ENCODE measurements around the gene STAT5A.
A peak's percentile ranks its signal among the peaks of the same experiment; 100 is the strongest.
"Not testable (repeated sequence)": the region's sequence is repeated elsewhere in the genome, so short reads cannot be mapped to it uniquely, and the experiment has no call there.

STAT5A gene
- total RNA-seq, result 183 to 845 (median 300) reads per million in 9 experiments

DNA sequence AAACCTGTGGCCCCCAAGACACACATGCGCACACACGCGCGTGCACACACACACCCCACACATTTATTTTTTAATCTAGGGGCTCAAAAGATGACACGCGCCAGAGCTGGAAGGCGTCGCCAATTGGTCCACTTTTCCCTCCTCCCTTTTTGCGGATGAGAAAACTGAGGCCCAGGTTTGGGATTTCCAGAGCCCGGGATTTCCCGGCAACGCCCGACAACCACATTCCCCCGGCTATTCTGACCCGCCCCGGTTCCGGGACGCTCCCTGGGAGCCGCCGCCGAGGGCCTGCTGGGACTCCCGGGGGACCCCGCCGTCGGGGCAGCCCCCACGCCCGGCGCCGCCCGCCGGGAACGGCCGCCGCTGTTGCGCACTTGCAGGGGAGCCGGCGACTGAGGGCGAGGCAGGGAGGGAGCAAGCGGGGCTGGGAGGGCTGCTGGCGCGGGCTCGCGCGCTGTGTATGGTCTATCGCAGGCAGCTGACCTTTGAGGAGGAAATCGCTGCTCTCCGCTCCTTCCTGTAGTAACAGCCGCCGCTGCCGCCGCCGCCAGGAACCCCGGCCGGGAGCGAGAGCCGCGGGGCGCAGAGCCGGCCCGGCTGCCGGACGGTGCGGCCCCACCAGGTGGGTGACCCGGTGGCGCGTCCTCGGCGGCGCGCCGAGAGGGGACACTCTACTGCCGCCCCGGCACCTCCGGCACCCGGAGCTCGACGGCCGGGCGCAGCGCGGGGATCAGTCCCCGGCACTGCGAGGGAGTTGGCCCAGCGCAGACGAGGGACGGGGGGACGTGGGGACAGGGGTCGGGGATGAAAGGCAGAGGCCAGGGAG, at the start of gene STAT5A:
Gene STAT5A (plus strand): TSS at position 522 of the 826 bp plus-strand sequence. CDS start 914 bp downstream, outside the sequence.
- H3K4me3 Mint-ChIP-seq, result peak within 1 kb of the TSS; percentile 96 to 98
- H3K27me3 Mint-ChIP-seq, result no peaks in the 10 kb centered on the region
- peaks cover 49% of the 10 kb centered on the region for H3K36me3 Mint-ChIP-seq (ENCODE audit: insufficient read depth)
- ATAC-seq (replicated peaks) (peak; percentile 83), DNase-seq (peak; percentile 79 to 81 (median 81))
- no peaks in the 10 kb centered on the region for H3K9me3 Mint-ChIP-seq
- peaks cover 45 to 46% of the 10 kb centered on the region in 2 donors for H3K4me1 Mint-ChIP-seq (ENCODE audit: low read depth in 2 of 2)
- H3K27ac Mint-ChIP-seq, result peak within 1 kb of the TSS; percentile 99

DNA sequence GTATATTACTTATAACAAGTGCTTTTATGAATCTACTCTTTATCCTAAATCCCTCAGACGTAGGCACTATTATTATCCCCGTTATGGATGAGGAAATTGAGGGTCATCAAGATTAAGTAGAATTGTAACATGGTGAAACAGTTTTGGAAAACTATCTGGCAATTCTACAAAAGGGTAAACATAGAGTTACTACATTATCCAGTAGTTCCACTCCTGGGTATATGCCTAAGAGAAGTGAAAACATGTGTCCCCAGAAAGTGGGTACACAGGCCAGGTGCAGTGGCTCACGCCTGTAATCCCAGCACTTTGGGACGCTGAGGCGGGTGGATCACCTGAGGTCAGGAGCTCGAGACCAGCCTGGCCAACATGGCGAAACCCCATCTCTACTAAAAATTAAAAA, 48.7 kb upstream of the STAT5A start:
- H3K9me3 Mint-ChIP-seq; DNase-seq; H3K27me3 Mint-ChIP-seq; ATAC-seq (replicated peaks); H3K4me3 Mint-ChIP-seq: not testable (repeated sequence)
- peak overlapping the region; percentile 57 to 65 for H3K27ac Mint-ChIP-seq
- peaks cover 13% of the 10 kb centered on the region for H3K36me3 Mint-ChIP-seq (ENCODE audit: insufficient read depth)
- H3K4me1 Mint-ChIP-seq (ENCODE audit: low read depth in 2 of 2), result peaks cover 30 to 54% of the 10 kb centered on the region in 2 donors

DNA sequence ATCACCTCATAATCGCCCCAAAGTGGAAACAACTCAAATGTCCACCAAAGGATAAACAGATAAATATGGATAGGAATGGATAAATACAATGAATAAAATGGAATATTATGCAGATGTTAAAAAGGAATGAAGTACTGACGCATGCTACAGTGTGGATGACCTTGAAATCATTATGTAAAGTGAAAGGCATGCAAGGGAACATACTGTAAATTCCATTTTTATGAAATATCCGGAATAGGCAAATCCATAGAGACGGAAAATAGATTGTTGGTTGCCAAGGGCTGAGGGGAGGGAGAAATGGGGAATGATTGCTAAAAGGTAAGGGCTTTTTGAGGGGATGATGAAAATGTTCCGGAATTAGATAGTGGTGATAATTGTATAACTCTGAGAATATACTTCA, 48.1 kb upstream of the STAT5A start:
- H3K36me3 Mint-ChIP-seq (ENCODE audit: insufficient read depth), result peaks cover 12% of the 10 kb centered on the region
- peak overlapping the region; percentile 57 to 58 for H3K27ac Mint-ChIP-seq
- peaks cover 30 to 49% of the 10 kb centered on the region in 2 donors for H3K4me1 Mint-ChIP-seq (ENCODE audit: low read depth in 2 of 2)
- DNase-seq, result no peak
- H3K4me3 Mint-ChIP-seq, result no peak overlapping the region
- no peaks in the 10 kb centered on the region for H3K27me3 Mint-ChIP-seq
- no peak for ATAC-seq (replicated peaks)
- H3K9me3 Mint-ChIP-seq, result no peaks in the 10 kb centered on the region

DNA sequence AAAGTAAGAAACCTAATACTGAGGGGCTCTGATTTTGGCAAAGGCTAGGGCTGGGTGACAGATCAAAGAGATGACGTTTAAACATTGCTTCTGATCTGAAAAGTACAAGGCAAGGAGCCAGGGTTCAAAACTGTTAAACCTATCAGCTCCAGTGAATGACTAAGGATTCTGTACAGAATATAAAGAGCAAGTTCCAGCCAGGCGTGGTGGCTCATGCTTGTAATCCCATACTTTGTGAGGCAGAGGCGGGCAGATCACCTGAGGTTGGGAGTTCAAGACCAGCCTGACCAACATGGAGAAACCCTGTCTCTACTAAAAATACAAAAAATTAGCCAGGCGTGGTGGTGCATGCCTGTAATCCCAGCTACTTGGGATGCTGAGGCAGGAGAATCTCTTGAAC, 47.4 kb upstream of the STAT5A start:
- not testable (repeated sequence) for H3K27me3 Mint-ChIP-seq; H3K9me3 Mint-ChIP-seq; DNase-seq; H3K4me3 Mint-ChIP-seq; H3K36me3 Mint-ChIP-seq (ENCODE audit: insufficient read depth); ATAC-seq (replicated peaks)
- peak overlapping the region in 1 of 2 donors; percentile 58 for H3K27ac Mint-ChIP-seq
- peaks cover 28 to 51% of the 10 kb centered on the region in 2 donors for H3K4me1 Mint-ChIP-seq (ENCODE audit: low read depth in 2 of 2)

DNA sequence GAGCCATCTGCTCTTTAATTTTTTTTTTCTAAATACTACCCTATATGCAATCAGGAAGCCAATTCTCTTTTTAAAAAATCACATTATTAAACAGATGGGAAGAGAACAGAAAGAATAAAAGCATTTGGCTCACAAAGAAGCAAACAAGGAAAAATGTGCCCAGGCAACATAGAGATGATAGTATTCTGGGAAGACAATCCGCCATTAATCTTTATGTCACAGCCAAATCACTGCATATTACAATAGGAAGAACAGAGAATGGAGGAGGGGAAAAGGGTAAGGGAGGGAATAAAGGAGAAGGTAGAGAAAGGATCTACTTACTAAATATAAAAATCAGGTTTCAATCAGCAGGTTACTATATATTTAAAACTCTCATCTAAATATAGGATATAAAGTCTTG, 46.4 kb upstream of the STAT5A start:
- H3K4me3 Mint-ChIP-seq, result no peak overlapping the region
- H3K4me1 Mint-ChIP-seq (ENCODE audit: low read depth in 2 of 2), result peaks cover 29 to 52% of the 10 kb centered on the region in 2 donors
- no peak for ATAC-seq (replicated peaks)

DNA sequence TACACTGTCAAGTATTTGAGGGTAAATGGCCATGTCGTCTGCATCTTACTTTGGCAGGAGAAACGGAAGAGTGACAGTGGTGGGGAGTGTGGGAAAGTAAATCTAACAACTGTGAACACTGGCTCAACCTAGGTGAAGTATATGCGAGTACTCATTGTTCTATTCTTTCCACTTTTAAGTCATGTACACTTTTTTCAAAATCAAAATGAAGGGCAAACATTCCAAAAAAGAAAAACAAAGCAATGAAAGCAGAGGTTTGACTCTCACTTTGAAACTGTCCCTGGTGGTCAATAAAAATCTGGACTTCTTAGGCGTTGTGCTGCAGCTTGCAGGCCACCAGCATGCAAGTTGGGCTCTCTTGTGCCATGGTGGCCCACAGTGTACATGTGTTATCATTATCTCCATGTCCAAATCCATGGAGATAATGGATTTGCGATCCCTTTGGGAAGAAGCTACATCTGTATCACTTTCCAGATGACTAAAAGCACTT, 44.8 kb upstream of the STAT5A start:
- Mint-ChIP-seq H3K4me3 (no peak overlapping the region), H3K27me3 (no peaks in the 10 kb centered on the region), H3K4me1 (ENCODE audit: low read depth in 2 of 2) (peaks cover 33 to 59% of the 10 kb centered on the region in 2 donors)

More for the DNA sequence above, 46.4 kb upstream of the STAT5A start:
- H3K36me3 Mint-ChIP-seq (ENCODE audit: insufficient read depth), result peaks cover 3% of the 10 kb centered on the region
- H3K9me3 Mint-ChIP-seq, result no peaks in the 10 kb centered on the region
- peak overlapping the region; percentile 14 to 41 for H3K27ac Mint-ChIP-seq
- no peaks in the 10 kb centered on the region for H3K27me3 Mint-ChIP-seq
- no peak for DNase-seq

DNA sequence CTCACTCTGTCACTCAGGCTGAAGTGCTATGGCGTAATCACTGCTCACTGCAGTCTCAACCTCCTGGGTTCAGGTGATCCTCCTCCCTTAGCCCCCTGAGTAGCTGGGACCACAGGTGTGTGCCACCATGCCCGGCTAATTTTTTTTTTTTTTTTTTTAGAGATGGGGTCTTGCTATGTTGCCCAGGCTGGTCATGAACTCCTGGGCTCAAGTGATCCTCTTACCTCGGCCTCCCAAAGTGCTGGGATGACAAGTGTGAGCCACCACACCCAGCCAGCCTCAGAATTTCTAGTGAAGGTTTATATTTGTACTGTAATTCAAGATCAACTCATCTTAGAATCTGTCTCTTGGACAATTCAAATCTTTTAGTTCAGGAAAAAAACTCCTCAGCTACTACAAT, 44.2 kb upstream of the STAT5A start:
- Mint-ChIP-seq H3K27ac (peak overlapping the region; percentile 12 to 77), H3K36me3 (ENCODE audit: insufficient read depth) (peaks cover 19% of the 10 kb centered on the region), H3K4me1 (ENCODE audit: low read depth in 2 of 2) (peaks cover 39 to 65% of the 10 kb centered on the region in 2 donors)
- ATAC-seq (replicated peaks); H3K27me3 Mint-ChIP-seq; H3K9me3 Mint-ChIP-seq; H3K4me3 Mint-ChIP-seq; DNase-seq: not testable (repeated sequence)

More for the DNA sequence above, 44.8 kb upstream of the STAT5A start:
- Mint-ChIP-seq H3K27ac (peak overlapping the region in 1 of 2 donors; percentile 12), H3K9me3 (no peaks in the 10 kb centered on the region), H3K36me3 (ENCODE audit: insufficient read depth) (peaks cover 13% of the 10 kb centered on the region)
- DNase-seq (no peak), ATAC-seq (replicated peaks) (no peak)

DNA sequence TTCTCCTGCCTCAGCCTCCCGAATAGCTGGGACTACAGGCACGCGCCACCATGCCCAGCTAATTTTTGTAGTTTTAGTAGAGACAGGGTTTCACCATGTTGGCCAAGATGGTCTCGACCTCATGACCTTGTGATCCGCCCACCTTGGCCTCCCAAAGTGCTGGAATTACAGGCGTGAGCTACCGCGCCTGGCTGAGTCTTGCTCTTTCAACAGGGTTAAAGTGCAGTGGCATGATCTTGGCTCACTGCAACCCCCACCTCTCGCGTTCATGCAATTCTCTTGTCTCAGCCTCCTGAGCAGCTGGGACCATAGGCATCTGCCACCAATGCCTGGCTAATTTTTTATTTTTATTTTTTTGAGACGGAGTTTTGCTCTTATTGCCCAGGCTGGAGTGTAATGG, 43.1 kb upstream of the STAT5A start:
- H3K9me3 Mint-ChIP-seq; DNase-seq; H3K4me3 Mint-ChIP-seq; ATAC-seq (replicated peaks); H3K27me3 Mint-ChIP-seq: not testable (repeated sequence)
- peaks cover 42 to 65% of the 10 kb centered on the region in 2 donors for H3K4me1 Mint-ChIP-seq (ENCODE audit: low read depth in 2 of 2)
- H3K36me3 Mint-ChIP-seq (ENCODE audit: insufficient read depth), result peaks cover 29% of the 10 kb centered on the region
- peak overlapping the region in 1 of 2 donors; percentile 44 for H3K27ac Mint-ChIP-seq

DNA sequence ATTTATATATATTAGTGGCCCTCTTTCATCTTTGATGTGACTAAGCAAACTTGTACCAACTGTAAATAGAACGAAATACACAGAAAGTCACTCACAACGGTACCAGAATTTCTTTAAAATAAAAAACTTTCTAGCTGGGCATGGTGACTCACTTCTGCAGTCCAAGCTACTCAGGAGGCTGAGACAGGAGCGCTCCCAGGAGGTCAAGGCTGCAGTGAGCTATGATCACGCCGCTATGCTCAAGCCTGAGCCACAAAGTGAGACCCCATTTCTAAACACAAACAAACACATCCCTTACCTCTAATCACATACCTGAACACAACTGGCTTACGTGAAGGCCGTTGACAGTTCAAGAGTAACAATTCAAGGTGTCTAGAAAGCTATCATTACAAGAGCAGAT, 41.8 kb upstream of the STAT5A start:
- DNase-seq, result no peak
- Mint-ChIP-seq H3K27ac (peak overlapping the region; percentile 98 to 100), H3K27me3 (no peaks in the 10 kb centered on the region), H3K4me3 (peak overlapping the region; percentile 80 to 89), H3K4me1 (ENCODE audit: low read depth in 2 of 2) (peaks cover 40 to 68% of the 10 kb centered on the region in 2 donors), H3K36me3 (ENCODE audit: insufficient read depth) (peaks cover 30% of the 10 kb centered on the region), H3K9me3 (no peaks in the 10 kb centered on the region)
- ATAC-seq (replicated peaks), result no peak

DNA sequence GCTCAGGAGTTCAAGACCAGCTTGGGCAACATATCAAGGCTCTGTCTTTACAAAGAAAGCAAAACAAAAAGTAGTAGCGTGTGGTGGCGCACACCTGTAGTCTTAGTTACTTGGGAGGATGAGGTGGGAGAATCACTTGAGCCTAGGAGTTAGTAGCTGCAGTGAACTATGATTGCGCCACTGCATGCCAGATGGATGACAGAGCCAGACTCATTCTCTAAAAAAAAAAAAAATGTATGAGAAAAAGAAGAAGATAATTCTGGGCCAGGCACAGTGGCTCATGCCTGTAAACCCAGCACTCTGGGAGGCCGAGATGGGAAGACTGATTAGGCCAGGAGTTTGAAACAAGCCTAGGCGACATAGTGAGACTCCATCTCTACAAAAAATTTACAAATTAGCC, 40.6 kb upstream of the STAT5A start:
- peak overlapping the region; percentile 98 to 100 for H3K27ac Mint-ChIP-seq
- peaks cover 44 to 66% of the 10 kb centered on the region in 2 donors for H3K4me1 Mint-ChIP-seq (ENCODE audit: low read depth in 2 of 2)
- DNase-seq, result no peak
- no peaks in the 10 kb centered on the region for H3K27me3 Mint-ChIP-seq
- H3K36me3 Mint-ChIP-seq (ENCODE audit: insufficient read depth), result peaks cover 30% of the 10 kb centered on the region
- no peak for ATAC-seq (replicated peaks)
- H3K9me3 Mint-ChIP-seq, result no peaks in the 10 kb centered on the region
- H3K4me3 Mint-ChIP-seq, result peak overlapping the region; percentile 80 to 89

DNA sequence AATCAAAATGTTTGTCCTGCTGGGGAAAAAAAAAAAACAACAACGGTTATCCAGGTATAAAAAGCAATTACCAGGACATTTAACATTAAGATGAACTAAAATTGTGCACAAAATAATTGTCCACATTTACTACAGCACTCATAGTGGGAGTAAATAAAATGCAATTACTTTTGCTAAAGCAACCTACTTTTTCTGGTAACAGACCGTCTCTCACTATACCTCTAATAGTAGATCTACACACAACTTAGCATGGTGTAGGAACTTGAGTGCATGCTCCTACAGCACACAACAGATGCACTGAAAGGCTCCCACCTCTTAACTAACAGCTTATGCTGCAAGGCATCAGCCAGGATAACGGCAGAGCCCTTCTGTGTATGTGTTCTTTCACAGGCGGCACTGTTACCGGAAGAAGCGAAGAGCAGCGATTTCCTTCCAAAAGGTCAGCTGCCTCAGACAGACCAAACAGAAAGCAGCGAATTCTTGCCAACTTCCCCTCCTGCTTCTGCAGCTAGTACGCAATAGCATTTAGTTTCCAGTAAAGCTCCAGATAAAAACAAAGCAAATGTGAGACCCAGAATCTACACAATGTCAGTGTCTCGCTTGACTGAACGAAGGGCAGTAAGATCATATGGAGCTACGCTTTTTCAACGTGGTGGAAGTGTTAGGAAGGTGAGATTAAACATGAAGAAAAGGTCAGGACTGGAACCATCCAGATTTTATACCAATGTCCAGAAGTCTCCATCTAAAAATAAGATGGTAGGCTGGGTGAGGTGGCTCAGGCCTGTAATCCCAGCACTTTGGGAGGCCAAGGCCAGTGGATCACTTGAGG, 39.7 kb upstream of the STAT5A start:
- H3K36me3 Mint-ChIP-seq (ENCODE audit: insufficient read depth), result peaks cover 30% of the 10 kb centered on the region

DNA sequence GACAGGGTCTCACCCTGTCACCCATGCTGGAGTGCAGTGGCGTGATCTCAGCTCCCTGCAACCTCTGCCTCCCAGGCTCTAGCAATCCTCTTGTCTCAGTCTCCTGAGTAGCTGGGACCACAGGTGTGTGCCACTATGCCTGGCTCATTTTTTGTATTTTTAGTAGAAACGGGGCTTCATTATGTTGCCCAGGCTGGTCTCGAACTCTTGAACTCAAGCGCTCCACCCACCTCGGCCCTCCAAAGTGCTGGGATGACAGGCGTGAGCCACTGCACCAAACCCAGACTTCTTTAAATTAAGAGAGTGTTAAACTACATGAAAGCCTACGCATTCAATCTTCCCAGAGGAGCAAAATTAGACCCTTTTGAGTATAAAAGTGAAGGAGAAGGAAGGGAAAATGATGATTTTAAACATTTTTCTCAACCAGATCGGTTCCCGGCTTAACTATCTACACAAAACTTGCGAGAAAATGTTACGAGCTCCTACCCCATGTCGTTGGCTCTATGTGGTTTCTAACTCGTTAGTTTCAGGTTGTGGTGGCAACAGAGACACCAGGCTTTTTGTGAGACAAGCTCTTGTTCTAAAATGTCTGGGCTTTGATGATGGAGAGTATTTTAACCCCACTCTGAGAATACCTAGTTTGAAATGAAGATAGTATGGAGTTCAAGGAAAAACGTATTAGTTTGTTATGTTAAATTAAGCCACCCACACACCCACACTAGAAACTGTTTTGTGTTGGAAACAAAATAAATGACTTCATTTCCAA, 38.4 kb upstream of the STAT5A start:
- peak overlapping the region; percentile 80 to 89 for H3K4me3 Mint-ChIP-seq
- peaks cover 27% of the 10 kb centered on the region for H3K36me3 Mint-ChIP-seq (ENCODE audit: insufficient read depth)
- ATAC-seq (replicated peaks), result peak; percentile 62
- peaks cover 41 to 68% of the 10 kb centered on the region in 2 donors for H3K4me1 Mint-ChIP-seq (ENCODE audit: low read depth in 2 of 2)
- H3K27ac Mint-ChIP-seq, result peak overlapping the region; percentile 98 to 100
- H3K9me3 Mint-ChIP-seq, result no peaks in the 10 kb centered on the region
- no peaks in the 10 kb centered on the region for H3K27me3 Mint-ChIP-seq
- DNase-seq, result peak; percentile 44 to 56 (median 47)

More for the DNA sequence above, 39.7 kb upstream of the STAT5A start:
- ATAC-seq (replicated peaks) (peak; percentile 89), DNase-seq (peak; percentile 73 to 76 (median 76))
- no peaks in the 10 kb centered on the region for H3K27me3 Mint-ChIP-seq
- H3K27ac Mint-ChIP-seq, result peak overlapping the region; percentile 98 to 100
- peaks cover 44 to 70% of the 10 kb centered on the region in 2 donors for H3K4me1 Mint-ChIP-seq (ENCODE audit: low read depth in 2 of 2)
- peak overlapping the region; percentile 80 to 89 for H3K4me3 Mint-ChIP-seq
- no peaks in the 10 kb centered on the region for H3K9me3 Mint-ChIP-seq

Data from effector memory CD8-positive, alpha-beta T cell (primary cell).